ENCODE data around the gene SCGB1C1. TPM values are rescaled to one million over a fixed set of nuclear protein-coding genes. Genes with fewer than 3 reads are reported as not detected.
A peak's percentile ranks its signal among the peaks of the same experiment; 100 is the strongest.

Gene SCGB1C1
- total and polyA plus RNA-seq, 8 donors = not detected

DNA sequence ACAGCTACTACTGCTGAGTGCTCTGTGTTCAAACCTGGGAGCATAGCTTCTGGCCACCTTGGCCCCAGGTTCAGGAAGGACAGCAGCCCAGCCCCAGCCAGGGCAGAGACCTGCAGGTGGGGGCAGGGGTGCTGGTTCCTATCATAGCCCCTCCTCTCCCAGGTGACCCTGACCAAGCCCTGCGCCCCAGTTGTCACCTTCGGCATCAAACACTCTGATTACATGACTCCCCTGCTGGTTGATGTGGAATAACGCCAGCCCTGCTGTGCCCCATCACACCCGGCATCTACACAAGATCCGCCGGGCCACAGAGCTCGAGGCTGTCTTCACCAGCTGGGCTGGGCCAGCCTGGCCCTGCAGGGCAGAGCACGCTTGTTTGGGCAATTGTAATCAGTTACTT is 6.9 kb downstream of the SCGB1C1 start:
- H3K4me3 ChIP-seq = no peak overlapping the region
- H3K27me3 ChIP-seq = no peaks in the 10 kb centered on the region
- H3K36me3 ChIP-seq = peaks cover 12 to 50% (median 45%) of the 10 kb centered on the region in 4 donors
- H3K27ac ChIP-seq = no peak overlapping the region
- DNase-seq = peak in 1 of 2 donors; percentile 23
- intact Hi-C loops (cut with DNase I; ENCODE audit: low total_unique reads) = no loop called here
- WGBS, 5 donors = 55 to 61% (median 58%) methylated on average over 8 of the region's 8 CpGs
- H3K9me3 ChIP-seq = no peaks in the 10 kb centered on the region
- peaks cover 0 to 36% (median 20%) of the 10 kb centered on the region in 4 donors for H3K4me1 ChIP-seq
- no peak for TF ChIP-seq POLR2A (IDR thresholded peaks at IDR 0.05)
- TF ChIP-seq EP300 (IDR thresholded peaks at IDR 0.05) = no peak
- no peak for TF ChIP-seq POLR2AphosphoS5 (IDR thresholded peaks at IDR 0.05)
- TF ChIP-seq, protein P1, sequence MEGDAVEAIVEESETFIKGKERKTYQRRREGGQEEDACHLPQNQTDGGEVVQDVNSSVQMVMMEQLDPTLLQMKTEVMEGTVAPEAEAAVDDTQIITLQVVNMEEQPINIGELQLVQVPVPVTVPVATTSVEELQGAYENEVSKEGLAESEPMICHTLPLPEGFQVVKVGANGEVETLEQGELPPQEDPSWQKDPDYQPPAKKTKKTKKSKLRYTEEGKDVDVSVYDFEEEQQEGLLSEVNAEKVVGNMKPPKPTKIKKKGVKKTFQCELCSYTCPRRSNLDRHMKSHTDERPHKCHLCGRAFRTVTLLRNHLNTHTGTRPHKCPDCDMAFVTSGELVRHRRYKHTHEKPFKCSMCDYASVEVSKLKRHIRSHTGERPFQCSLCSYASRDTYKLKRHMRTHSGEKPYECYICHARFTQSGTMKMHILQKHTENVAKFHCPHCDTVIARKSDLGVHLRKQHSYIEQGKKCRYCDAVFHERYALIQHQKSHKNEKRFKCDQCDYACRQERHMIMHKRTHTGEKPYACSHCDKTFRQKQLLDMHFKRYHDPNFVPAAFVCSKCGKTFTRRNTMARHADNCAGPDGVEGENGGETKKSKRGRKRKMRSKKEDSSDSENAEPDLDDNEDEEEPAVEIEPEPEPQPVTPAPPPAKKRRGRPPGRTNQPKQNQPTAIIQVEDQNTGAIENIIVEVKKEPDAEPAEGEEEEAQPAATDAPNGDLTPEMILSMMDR (IDR thresholded peaks at IDR 0.05) = no peak

DNA sequence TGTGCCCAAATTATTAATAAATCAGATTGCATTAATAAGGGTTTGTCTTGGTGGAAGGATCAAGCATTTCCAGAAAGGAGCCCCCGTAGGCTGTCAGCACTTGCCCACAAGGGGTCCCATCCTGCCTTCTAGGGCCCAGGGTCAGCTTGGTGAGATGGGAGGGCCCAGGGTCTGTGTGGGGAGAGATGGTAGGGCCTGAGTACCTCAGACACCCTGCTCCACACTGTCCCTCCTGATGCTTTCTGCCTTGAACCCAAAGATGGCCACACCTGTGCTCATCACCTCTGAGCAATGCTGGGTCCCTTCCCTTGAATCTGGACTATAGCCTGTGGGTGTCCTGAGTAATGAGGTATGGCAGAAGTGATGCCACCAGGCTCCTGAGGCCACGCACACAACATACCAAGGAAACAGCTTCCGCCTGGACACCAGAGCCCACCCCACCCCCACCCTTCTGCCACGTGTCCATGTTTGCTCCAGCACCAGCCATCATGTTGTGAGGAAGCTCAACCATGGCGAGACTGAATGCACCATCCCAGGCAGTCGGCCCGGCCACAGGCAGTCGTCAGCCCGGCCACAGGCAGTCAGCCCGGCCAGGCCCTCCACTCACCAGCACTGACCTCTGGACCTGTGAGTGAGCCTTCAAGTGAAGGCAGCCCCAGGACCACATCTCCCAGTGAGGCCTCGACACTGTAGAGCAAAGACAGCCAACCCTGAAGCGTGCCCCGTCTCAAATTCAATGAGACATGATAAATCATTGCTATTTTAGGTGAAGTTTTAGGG is 7.5 kb downstream of the SCGB1C1 start:
- TF ChIP-seq POLR2AphosphoS5 (IDR thresholded peaks at IDR 0.05) = no peak
- peaks cover 12 to 56% (median 51%) of the 10 kb centered on the region in 4 donors for H3K36me3 ChIP-seq
- H3K4me1 ChIP-seq = peaks cover 2 to 42% (median 27%) of the 10 kb centered on the region in 4 donors
- no peak overlapping the region for H3K27ac ChIP-seq
- intact Hi-C loops (cut with DNase I; ENCODE audit: low total_unique reads) = no loop called here
- DNase-seq = peak in 1 of 2 donors; percentile 22
- WGBS, 5 donors = 90 to 93% (median 92%) methylated on average over 13 of the region's 13 CpGs
- H3K27me3 ChIP-seq = no peaks in the 10 kb centered on the region
- no peak overlapping the region for H3K4me3 ChIP-seq
- no peaks in the 10 kb centered on the region for H3K9me3 ChIP-seq

DNA sequence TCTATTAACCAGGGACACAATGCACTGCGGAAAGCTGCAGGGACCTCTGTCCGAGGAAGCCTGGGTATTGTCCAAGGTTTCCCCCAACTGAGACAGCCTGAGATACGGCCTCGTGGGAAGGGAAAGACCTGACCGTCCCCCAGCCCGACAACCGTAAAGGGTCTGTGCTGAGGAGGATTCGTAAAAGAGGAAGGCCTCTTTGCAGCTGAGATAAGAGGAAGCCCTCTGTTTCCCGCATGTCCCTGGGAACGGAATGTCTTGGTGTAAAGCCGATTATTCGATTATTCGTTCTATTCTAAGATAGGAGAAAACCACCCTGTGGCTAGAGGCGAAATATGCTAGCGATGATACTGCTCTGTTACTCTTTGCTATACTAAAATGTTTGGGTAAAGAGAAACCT is 9.1 kb downstream of the SCGB1C1 start:
- TF ChIP-seq, protein P1 (IDR thresholded peaks at IDR 0.05) = no peak
- TF ChIP-seq EP300 (IDR thresholded peaks at IDR 0.05) = no peak
- no peak for TF ChIP-seq POLR2A (IDR thresholded peaks at IDR 0.05)
- TF ChIP-seq POLR2AphosphoS5 (IDR thresholded peaks at IDR 0.05) = no peak
- intact Hi-C loops (cut with DNase I; ENCODE audit: low total_unique reads) = no loop called here
- H3K36me3 ChIP-seq = peaks cover 12 to 58% (median 55%) of the 10 kb centered on the region in 4 donors
- H3K9me3 ChIP-seq = no peaks in the 10 kb centered on the region
- DNase-seq = peak in 1 of 2 donors; percentile 21
- 68 to 75% (median 74%) methylated on average over 15 of the region's 15 CpGs for WGBS, 5 donors
- no peaks in the 10 kb centered on the region for H3K27me3 ChIP-seq
- peaks cover 13 to 55% (median 40%) of the 10 kb centered on the region in 4 donors for H3K4me1 ChIP-seq
- H3K4me3 ChIP-seq = no peak overlapping the region
- peak overlapping the region in 2 of 5 donors; percentile 18 to 48 for H3K27ac ChIP-seq

DNA sequence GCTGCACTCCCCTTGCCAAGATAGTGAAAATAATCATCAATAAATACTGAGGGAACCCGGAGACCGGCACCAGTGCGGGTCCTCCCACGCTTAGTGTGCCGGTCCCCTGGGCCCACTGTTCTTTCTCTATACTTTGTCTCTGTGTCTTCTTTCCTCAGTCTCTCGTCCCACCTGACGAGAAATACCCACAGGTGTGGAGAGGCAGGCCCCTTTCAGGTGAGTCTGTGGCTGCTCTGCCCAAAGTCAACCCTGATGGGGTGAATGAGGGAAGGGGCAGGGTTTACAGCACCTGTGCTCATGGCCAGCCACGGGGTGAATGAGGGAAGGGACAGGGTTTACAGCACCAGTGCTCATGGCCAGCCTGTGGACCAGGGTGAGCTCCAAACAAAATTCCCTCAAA is 9.6 kb downstream of the SCGB1C1 start:
- intact Hi-C loops (cut with DNase I; ENCODE audit: low total_unique reads) = no loop called here
- peak in 1 of 2 donors; percentile 14 for DNase-seq
- Histone ChIP-seq H3K9me3 (no peaks in the 10 kb centered on the region), H3K27me3 (no peaks in the 10 kb centered on the region), H3K36me3 (peaks cover 12 to 58% (median 55%) of the 10 kb centered on the region in 4 donors), H3K4me3 (no peak overlapping the region), H3K27ac (peak overlapping the region in 2 of 5 donors; percentile 18 to 48), H3K4me1 (peaks cover 13 to 55% (median 40%) of the 10 kb centered on the region in 4 donors)
- 78 to 88% (median 81%) methylated on average over 8 of the region's 8 CpGs for WGBS, 5 donors
- no peak for TF ChIP-seq EP300 (IDR thresholded peaks at IDR 0.05)

DNA sequence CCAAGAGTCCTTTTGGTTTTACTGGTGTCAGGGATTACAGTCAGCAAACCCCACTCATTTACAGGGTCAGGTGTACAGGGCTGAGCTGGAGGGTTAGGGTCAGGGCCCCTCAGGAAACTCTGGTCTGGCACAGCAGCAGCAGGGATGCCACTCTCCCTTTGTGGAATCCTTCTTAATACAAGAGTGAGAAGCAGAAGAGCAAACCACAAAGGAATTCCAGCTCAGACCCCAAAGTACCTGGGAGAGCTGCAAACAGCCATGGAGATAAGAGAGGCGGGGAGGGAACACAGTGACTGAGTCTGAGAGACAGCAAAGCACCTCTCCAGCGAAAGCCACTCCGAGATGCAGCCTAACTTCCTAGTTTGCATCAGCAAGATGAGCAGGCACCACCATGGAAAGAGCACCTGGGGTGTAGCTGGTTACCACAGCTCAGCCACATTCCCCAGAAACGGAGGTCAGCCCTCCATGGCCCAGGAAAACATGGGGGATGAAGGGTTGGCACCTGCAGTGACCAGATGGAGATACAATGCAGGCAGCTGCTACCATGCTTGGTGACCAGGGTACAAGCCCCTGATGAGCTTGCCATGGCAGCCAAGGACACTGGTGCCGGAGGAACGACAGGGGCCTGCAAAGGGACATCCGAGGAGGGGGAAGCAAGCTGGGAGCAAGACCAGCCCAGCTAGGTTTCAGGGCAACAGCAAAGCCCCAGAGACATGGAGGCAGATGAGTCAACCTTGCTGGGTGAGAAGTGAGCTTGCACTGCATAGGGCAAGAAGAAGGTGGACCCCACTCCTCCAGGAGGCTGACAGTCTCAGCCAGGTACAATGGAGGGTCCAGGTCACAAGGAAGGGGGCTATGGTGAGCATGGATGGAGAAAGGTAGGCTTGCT is 10.4 kb downstream of the SCGB1C1 start:
- Histone ChIP-seq H3K36me3 (peaks cover 12 to 58% (median 55%) of the 10 kb centered on the region in 4 donors), H3K9me3 (no peaks in the 10 kb centered on the region)
- intact Hi-C loops (cut with DNase I; ENCODE audit: low total_unique reads) = no loop called here

More for the DNA sequence above, 10.4 kb downstream of the SCGB1C1 start:
- Histone ChIP-seq H3K27ac (peak overlapping the region in 1 of 5 donors; percentile 48), H3K4me1 (peaks cover 13 to 55% (median 44%) of the 10 kb centered on the region in 4 donors), H3K4me3 (no peak overlapping the region), H3K27me3 (no peaks in the 10 kb centered on the region)
- DNase-seq = peak in 1 of 2 donors; percentile 17
- TF ChIP-seq POLR2A (IDR thresholded peaks at IDR 0.05) (no peak), EP300 (IDR thresholded peaks at IDR 0.05) (no peak)
- whole genome bisulfite sequencing, 5 donors = 76 to 90% (median 86%) methylated on average over 7 of the region's 7 CpGs
